HCT116 (cell line): ENCODE data around the gene NARS2. TPM values are rescaled to one million over a fixed set of nuclear protein-coding genes. Genes with fewer than 3 reads are reported as not detected.

Source experiments
- ATAC-seq: fragments of 200-7000 bp; cut with Tn5 transposase; 2 replicates; pipeline ENCODE4 v1.9.1; 2020; ENCODE audit warnings: mild to moderate bottlenecking, moderate library complexity
- BruUV-seq: library from RNA; stranded (reverse); fragments of 400-500 nt; replicated peaks from 2 replicates; lab custom pipeline; 2021; lab: Mats Ljungman, UMichigan
- CTCF ChIA-PET: fragments of 300-600 bp; sonication (Branson Sonifier 250); formaldehyde crosslinking; loops from one replicate; lab custom pipeline; 2021; ENCODE audit warnings: antibody characterized with exemption; lab: Charles Lee
- POLR2A ChIA-PET: fragments of 300-600, 350-600 bp; sonication (Branson Sonifier 250); formaldehyde crosslinking; loops from one replicate; lab custom pipeline; 2021; ENCODE audit warnings: antibody characterized with exemption; lab: Charles Lee
- RAD21 ChIA-PET, 2 experiments: fragments of 300-600 bp; sonication (Branson Sonifier 250); formaldehyde crosslinking; loops; one replicate each; lab custom pipeline; 2023; ENCODE audit warnings: low total read pairs in 2 of 2; ENCODE audit not compliant: uncharacterized antibody in 2 of 2, unreplicated experiment in 2 of 2, low non-redundant PET in 1 of 2; lab: Charles Lee
- DNase-seq: peaks from one replicate; pipeline ENCODE4 v3.0.0-alpha.2; 2010; ENCODE audit warnings: low read depth, low spot score
- H2AFZ ChIP-seq: fragments of 200-600 bp; shearing (Covaris generic), sonication (generic); 2 replicates; pipeline ENCODE4 v1.6.1; 2017; ENCODE audit warnings: low read depth, mixed run types, mixed read lengths, antibody characterized with exemption, low read length; ENCODE audit not compliant: poor library complexity, severe bottlenecking
- H3K27ac ChIP-seq: 2 replicates; pipeline ENCODE4 v1.5.1; 2012; ENCODE audit warnings: low read depth, low read length
- H3K27me3 ChIP-seq: fragments of 200-600 bp; sonication (generic); 2 replicates; pipeline ENCODE4 v1.6.1; 2016; ENCODE audit warnings: mixed run types, low read length, mixed read lengths; ENCODE audit not compliant: insufficient read depth
- H3K36me3 ChIP-seq, 2 experiments: fragments of 200-500 bp in 1 of 2; fragments of 200-600 bp in 1 of 2; sonication (Bioruptor generic) in 1 of 2; sonication (generic) in 1 of 2; 2 replicates each; pipeline versions ENCODE4 v1.5.1 to v1.6.1; 2014 to 2016; ENCODE audit warnings: low read length in 2 of 2, inconsistent platforms in 1 of 2, mixed read lengths in 1 of 2, mixed run types in 1 of 2; ENCODE audit not compliant: insufficient read depth in 2 of 2, control insufficient read depth in 1 of 2
- H3K4me1 ChIP-seq, 2 experiments: fragments of 200-600 bp in 1 of 2; sonication (generic) in 1 of 2; 2 replicates each; pipeline versions ENCODE4 v1.5.1 to v1.6.1; 2012 to 2017; ENCODE audit warnings: low read length in 2 of 2, inconsistent platforms in 1 of 2, mild to moderate bottlenecking in 1 of 2, mixed read lengths in 1 of 2, mixed run types in 1 of 2, moderate library complexity in 1 of 2; ENCODE audit not compliant: insufficient read depth in 2 of 2, control insufficient read depth in 1 of 2
- H3K4me2 ChIP-seq: fragments of 200-600 bp; sonication (generic); 2 replicates; pipeline ENCODE4 v1.6.1; 2017; ENCODE audit warnings: mixed run types, low read length, mixed read lengths
- H3K4me3 ChIP-seq, 2 experiments: fragments of 200-600 bp in 1 of 2; sonication (generic) in 1 of 2; replicated peaks in 1 of 2; 2 replicates each; pipeline ENCODE4 v1.5.1; 2011 to 2016; ENCODE audit warnings: low read length in 2 of 2, control low read depth in 1 of 2, low read depth in 1 of 2, mild to moderate bottlenecking in 1 of 2, mixed read lengths in 1 of 2, mixed run types in 1 of 2
- H3K79me2 ChIP-seq: fragments of 200-600 bp; sonication (generic); 2 replicates; pipeline ENCODE4 v1.6.1; 2017; ENCODE audit warnings: mild to moderate bottlenecking, mixed run types, low read length, moderate library complexity, mixed read lengths; ENCODE audit not compliant: insufficient read depth
- H3K9ac ChIP-seq: fragments of 200-600 bp; sonication (generic); 2 replicates; pipeline ENCODE4 v1.6.1; 2016; ENCODE audit warnings: low read length, mixed read lengths
- H3K9me2 ChIP-seq: fragments of 200-600 bp; sonication (generic), shearing (Covaris generic); 2 replicates; pipeline ENCODE4 v1.6.1; 2017; ENCODE audit warnings: mixed run types, mild to moderate bottlenecking, moderate library complexity; ENCODE audit not compliant: insufficient read depth
- H3K9me3 ChIP-seq, 2 experiments: fragments of 200-500 bp in 1 of 2; fragments of 200-600 bp in 1 of 2; sonication (Bioruptor generic) in 1 of 2; sonication (generic) in 1 of 2; 2 replicates each; pipeline ENCODE4 v1.6.1; 2014 to 2017; ENCODE audit warnings: low read length in 2 of 2, mixed read lengths in 2 of 2, inconsistent platforms in 1 of 2, low read depth in 1 of 2, mild to moderate bottlenecking in 1 of 2, mixed run types in 1 of 2, moderate library complexity in 1 of 2; ENCODE audit not compliant: control insufficient read depth in 1 of 2, insufficient read depth in 1 of 2
- H4K20me1 ChIP-seq: fragments of 200-600 bp; sonication (generic), shearing (Covaris generic); 2 replicates; pipeline ENCODE4 v1.6.1; 2017; ENCODE audit warnings: mixed run types, mild to moderate bottlenecking, moderate library complexity; ENCODE audit not compliant: insufficient read depth
- CEBPB ChIP-seq: IDR thresholded peaks from 2 replicates; pipeline ENCODE4 v1.6.1; 2012; ENCODE audit warnings: low read depth
- EZH2 ChIP-seq: fragments of 200-600 bp; sonication (generic); IDR thresholded peaks from 2 replicates; pipeline ENCODE4 v1.6.1; 2017; ENCODE audit warnings: antibody characterized with exemption, mixed run types
- FOSL1 ChIP-seq: IDR thresholded peaks from 2 replicates; pipeline ENCODE4 v1.6.1; 2012; ENCODE audit warnings: low read depth
- POLR2A ChIP-seq: IDR thresholded peaks from 2 replicates; pipeline ENCODE4 v1.7.0; 2011; ENCODE audit warnings: borderline replicate concordance; ENCODE audit not compliant: insufficient read depth, insufficient read length; ENCODE audit errors: extremely low read depth
- POLR2AphosphoS5 ChIP-seq: IDR thresholded peaks from 2 replicates; pipeline ENCODE4 v1.6.1; 2011; ENCODE audit warnings: mild to moderate bottlenecking, low read depth, low read length, moderate library complexity
- RAD21 ChIP-seq: IDR thresholded peaks from 2 replicates; pipeline ENCODE4 v1.6.1; 2012; ENCODE audit warnings: low read depth, mild to moderate bottlenecking
- SP1 ChIP-seq: IDR thresholded peaks from 2 replicates; pipeline ENCODE4 v1.6.1; 2012; ENCODE audit warnings: low read depth
- ZBTB33 ChIP-seq: IDR thresholded peaks from 2 replicates; pipeline ENCODE4 v1.6.1; 2011; ENCODE audit warnings: mild to moderate bottlenecking, low read length, moderate library complexity; ENCODE audit not compliant: insufficient replicate concordance; ENCODE audit errors: extremely low read depth
- intact Hi-C: fragments of 100-400 bp; cut with micrococcal nuclease; formaldehyde crosslinking; loops from 2 replicates; pipeline ENCODE4 v1.10.0; 2022
- total RNA-seq: library from RNA; stranded (reverse); gene quantifications from one replicate; pipeline ENCODE4 v1.2.1, GENCODE V29; 2021; ENCODE audit not compliant: unreplicated experiment
- TF ChIP-seq, protein P1 (sequence below), 3 experiments: fragments of 200-600 bp in 1 of 3; sonication (generic) in 1 of 3; IDR thresholded peaks in 2 of 3; conservative IDR thresholded peaks in 1 of 3; 2 replicates each; pipeline ENCODE4 v1.5.1; 2012 to 2017; ENCODE audit warnings: low read depth in 2 of 3, low read length in 2 of 3, antibody characterized with exemption in 1 of 3, borderline replicate concordance in 1 of 3, control low read depth in 1 of 3, mild to moderate bottlenecking in 1 of 3, mixed read lengths in 1 of 3, mixed run types in 1 of 3, moderate library complexity in 1 of 3; ENCODE audit not compliant: insufficient read depth in 1 of 3

NARS2 gene
- total RNA-seq, 1 experiment from 2014 or later = 26.0 TPM

- Histone ChIP-seq H3K27ac (no peak overlapping the region), H2AFZ (no peak overlapping the region), H3K36me3 (no peaks in the 10 kb centered on the region), H3K9ac (no peak overlapping the region), H4K20me1 (no peaks in the 10 kb centered on the region), H3K9me3 (no peaks in the 10 kb centered on the region), H3K27me3 (no peaks in the 10 kb centered on the region), H3K79me2 (peaks cover 20% of the 10 kb centered on the region), H3K9me2 (no peaks in the 10 kb centered on the region), H3K4me1 (peaks cover 0 to 12% of the 10 kb centered on the region in 2 experiments; a peak in 1 of 4 replicates)
- no peak for ATAC-seq
- intact Hi-C loops = no loop called here
- CTCF ChIA-PET = interaction anchor here (0.6 kb wide), 1 partner anchor 8 kb away, joined by 3 read pairs; no protein-coding TSS in a partner anchor
- BruUV-seq = no TSS peak
- TF ChIP-seq, protein P1, sequence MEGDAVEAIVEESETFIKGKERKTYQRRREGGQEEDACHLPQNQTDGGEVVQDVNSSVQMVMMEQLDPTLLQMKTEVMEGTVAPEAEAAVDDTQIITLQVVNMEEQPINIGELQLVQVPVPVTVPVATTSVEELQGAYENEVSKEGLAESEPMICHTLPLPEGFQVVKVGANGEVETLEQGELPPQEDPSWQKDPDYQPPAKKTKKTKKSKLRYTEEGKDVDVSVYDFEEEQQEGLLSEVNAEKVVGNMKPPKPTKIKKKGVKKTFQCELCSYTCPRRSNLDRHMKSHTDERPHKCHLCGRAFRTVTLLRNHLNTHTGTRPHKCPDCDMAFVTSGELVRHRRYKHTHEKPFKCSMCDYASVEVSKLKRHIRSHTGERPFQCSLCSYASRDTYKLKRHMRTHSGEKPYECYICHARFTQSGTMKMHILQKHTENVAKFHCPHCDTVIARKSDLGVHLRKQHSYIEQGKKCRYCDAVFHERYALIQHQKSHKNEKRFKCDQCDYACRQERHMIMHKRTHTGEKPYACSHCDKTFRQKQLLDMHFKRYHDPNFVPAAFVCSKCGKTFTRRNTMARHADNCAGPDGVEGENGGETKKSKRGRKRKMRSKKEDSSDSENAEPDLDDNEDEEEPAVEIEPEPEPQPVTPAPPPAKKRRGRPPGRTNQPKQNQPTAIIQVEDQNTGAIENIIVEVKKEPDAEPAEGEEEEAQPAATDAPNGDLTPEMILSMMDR (IDR thresholded peaks at IDR 0.05 in 2 of 3, conservative IDR thresholded peaks at IDR 0.05 in 1 of 3; ENCODE audit: borderline replicate concordance in 1 of 3, insufficient read depth in 1 of 3, low read depth in 2 of 3, low read length in 2 of 3) = no peak
- no peak for TF ChIP-seq POLR2AphosphoS5
- TF ChIP-seq SP1 = no peak
- no peak for TF ChIP-seq EZH2
- no peak for TF ChIP-seq FOSL1
- TF ChIP-seq POLR2A = no peak
- TF ChIP-seq RAD21 = no peak
- TF ChIP-seq ZBTB33 = no peak
- TF ChIP-seq CEBPB = no peak
- TF ChIP-seq, all 23 proteins: peak for 0
- ChIA-PET RAD21 (no interaction called here), POLR2A (no interaction called here)
- Histone ChIP-seq H3K4me3 (no peak overlapping the region), H3K4me2 (no peak overlapping the region)
- no peak for DNase-seq
These were observed 2.8 kb upstream of the NARS2 start for GRCh38 chr11:78577495-78577894.
